ENCODE data around the gene RALGPS1. TPM values are rescaled to one million over a fixed set of nuclear protein-coding genes. Genes with fewer than 3 reads are reported as not detected.

Gene RALGPS1
- total RNA-seq, 1 experiment from 2014 or later, result 18.6 TPM

- H3K27ac Mint-ChIP-seq, result no peak overlapping the region
- H3K27me3 Mint-ChIP-seq (ENCODE audit: low read depth), result no peaks in the 10 kb centered on the region
- no CpG with 5 or more reads among the region's 5 CpGs for whole genome bisulfite sequencing (ENCODE audit: extremely low coverage, insufficient read length, low lambda C conversion rate)
- Histone ChIP-seq H4K8ac (replicated peaks; ENCODE audit: insufficient read length, low read depth, low read length) (no peak overlapping the region), H4K20me1 (ENCODE audit: control insufficient read depth, insufficient read depth, insufficient read length) (no peaks in the 10 kb centered on the region), H2AK5ac (ENCODE audit: insufficient read length, low read length) (no peak overlapping the region), H2BK120ac (ENCODE audit: low read depth, low read length, poor library complexity, severe bottlenecking) (no peak overlapping the region), H2BK12ac (ENCODE audit: insufficient read length, low read depth, low read length) (no peak overlapping the region), H3K27me3 (ENCODE audit: insufficient read depth, low read length) (no peaks in the 10 kb centered on the region), H2AFZ (ENCODE audit: low read length) (no peak overlapping the region), H2BK5ac (ENCODE audit: insufficient read length, low read length) (no peak overlapping the region), H4K91ac (ENCODE audit: insufficient read length, low read depth, low read length) (no peak overlapping the region), H3K27ac (ENCODE audit: insufficient read length, low read depth, low read length) (no peak overlapping the region), H3K79me1 (ENCODE audit: insufficient read depth, low read depth, low read length, poor library complexity, severe bottlenecking) (no peaks in the 10 kb centered on the region), H3K14ac (ENCODE audit: insufficient read depth, low read length) (no peak overlapping the region), H3K9me3 (ENCODE audit: control insufficient read depth, low read depth, low read length) (no peaks in the 10 kb centered on the region), H2BK20ac (ENCODE audit: low read depth, low read length, poor library complexity, severe bottlenecking) (no peak overlapping the region), H3K4me2 (ENCODE audit: insufficient read depth, insufficient read length, low read length) (no peak overlapping the region), H3T11ph (ENCODE audit: low read length) (no peak overlapping the region), H3K4me1 (ENCODE audit: insufficient read depth, low read length) (no peaks in the 10 kb centered on the region; the same call in 1 of the 2 replicates), H2BK15ac (ENCODE audit: low read depth, low read length) (no peak overlapping the region), H3K56ac (ENCODE audit: insufficient read length, low read depth, low read length) (no peak overlapping the region), H3K9ac (ENCODE audit: extremely low read depth, insufficient read length, low read length) (no peak overlapping the region), H3K79me2 (ENCODE audit: insufficient read depth, low read length) (no peaks in the 10 kb centered on the region), H4K5ac (ENCODE audit: insufficient read length, low read depth, low read length) (no peak overlapping the region), H3K23me2 (ENCODE audit: insufficient read length, low read depth, low read length, poor library complexity, severe bottlenecking) (no peaks in the 10 kb centered on the region), H3K23ac (ENCODE audit: insufficient read length, low read depth, low read length) (no peak overlapping the region), H3K18ac (ENCODE audit: insufficient read length, low read depth, low read length) (no peak overlapping the region), H3K4ac (ENCODE audit: low read depth, low read length) (no peak overlapping the region)
- TF ChIP-seq, protein P1, sequence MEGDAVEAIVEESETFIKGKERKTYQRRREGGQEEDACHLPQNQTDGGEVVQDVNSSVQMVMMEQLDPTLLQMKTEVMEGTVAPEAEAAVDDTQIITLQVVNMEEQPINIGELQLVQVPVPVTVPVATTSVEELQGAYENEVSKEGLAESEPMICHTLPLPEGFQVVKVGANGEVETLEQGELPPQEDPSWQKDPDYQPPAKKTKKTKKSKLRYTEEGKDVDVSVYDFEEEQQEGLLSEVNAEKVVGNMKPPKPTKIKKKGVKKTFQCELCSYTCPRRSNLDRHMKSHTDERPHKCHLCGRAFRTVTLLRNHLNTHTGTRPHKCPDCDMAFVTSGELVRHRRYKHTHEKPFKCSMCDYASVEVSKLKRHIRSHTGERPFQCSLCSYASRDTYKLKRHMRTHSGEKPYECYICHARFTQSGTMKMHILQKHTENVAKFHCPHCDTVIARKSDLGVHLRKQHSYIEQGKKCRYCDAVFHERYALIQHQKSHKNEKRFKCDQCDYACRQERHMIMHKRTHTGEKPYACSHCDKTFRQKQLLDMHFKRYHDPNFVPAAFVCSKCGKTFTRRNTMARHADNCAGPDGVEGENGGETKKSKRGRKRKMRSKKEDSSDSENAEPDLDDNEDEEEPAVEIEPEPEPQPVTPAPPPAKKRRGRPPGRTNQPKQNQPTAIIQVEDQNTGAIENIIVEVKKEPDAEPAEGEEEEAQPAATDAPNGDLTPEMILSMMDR (conservative IDR thresholded peaks at IDR 0.05), result no peak
- DNase-seq, result no peak
- H3K36me3 Mint-ChIP-seq (ENCODE audit: insufficient read depth in 1 of 3, low read depth in 3 of 3), result no peaks in the 10 kb centered on the region
- no peaks in the 10 kb centered on the region for H3K9me3 Mint-ChIP-seq
- H3K4me1 Mint-ChIP-seq, result peaks cover 7 to 10% of the 10 kb centered on the region in 2 experiments
- H3K4me3 Mint-ChIP-seq, result no peak overlapping the region
Measured at GRCh38 chr9:126955811-126956210, 41.2 kb downstream of the RALGPS1 start.

All from H9 (cell line).